IPS-18c (cell line): ENCODE measurements around the gene TUSC2.
A peak's percentile ranks its signal among the peaks of the same experiment; 100 is the strongest.

Experiments used
- H3K4me3 ChIP-seq: 2 replicates; pipeline ENCODE4 v1.7.0; 2013; ENCODE audit warnings: low read depth, mild to moderate bottlenecking, low read length, moderate library complexity; ENCODE audit not compliant: insufficient read depth
- H3K9me3 ChIP-seq: one replicate; pipeline ENCODE4 v1.6.1; 2013; ENCODE audit warnings: mild to moderate bottlenecking, low read length, moderate library complexity; ENCODE audit not compliant: control insufficient read depth, insufficient read depth

TUSC2 gene, protein sequence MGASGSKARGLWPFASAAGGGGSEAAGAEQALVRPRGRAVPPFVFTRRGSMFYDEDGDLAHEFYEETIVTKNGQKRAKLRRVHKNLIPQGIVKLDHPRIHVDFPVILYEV

DNA sequence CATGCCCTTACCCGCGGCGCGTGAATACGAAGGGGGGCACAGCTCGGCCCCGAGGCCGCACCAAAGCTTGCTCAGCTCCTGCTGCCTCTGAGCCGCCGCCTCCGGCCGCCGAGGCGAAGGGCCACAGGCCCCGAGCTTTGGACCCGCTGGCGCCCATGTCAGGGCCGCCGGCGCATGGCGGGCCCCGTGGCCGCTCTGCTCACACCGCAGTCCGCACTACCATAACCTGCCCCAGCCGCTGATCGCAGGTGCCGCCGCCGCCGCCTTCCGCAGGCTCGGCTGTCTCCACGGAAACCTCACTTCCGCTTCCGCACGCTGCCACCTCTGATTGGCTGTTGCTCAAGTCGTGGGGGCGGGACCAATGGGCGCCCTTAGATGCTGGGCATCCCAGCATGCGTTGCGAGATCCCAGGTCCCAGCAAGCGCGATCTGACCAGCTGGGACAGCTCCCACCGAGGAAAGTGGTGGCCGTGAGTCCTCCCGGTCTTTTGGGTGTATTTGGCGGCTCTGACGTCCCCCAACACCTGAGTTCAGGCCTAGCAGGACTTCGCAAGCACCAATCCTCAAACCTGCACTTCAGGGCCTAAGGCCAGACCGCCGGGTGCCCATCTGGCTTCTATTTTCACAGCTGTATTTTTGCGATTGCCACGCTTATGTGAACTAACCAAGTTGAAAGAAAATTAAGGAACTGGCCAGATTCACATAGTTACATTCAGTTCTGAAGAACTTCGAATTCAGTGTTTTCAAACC, at the start of gene TUSC2:
TSS of gene TUSC2 (minus strand) at position 281 of the 749 bp plus-strand sequence. CDS start at position 157, 124 bp downstream.
- Histone ChIP-seq H3K9me3 (peaks cover 8% of the 10 kb centered on the region), H3K4me3 (peak within 1 kb of the TSS; percentile 91)

DNA sequence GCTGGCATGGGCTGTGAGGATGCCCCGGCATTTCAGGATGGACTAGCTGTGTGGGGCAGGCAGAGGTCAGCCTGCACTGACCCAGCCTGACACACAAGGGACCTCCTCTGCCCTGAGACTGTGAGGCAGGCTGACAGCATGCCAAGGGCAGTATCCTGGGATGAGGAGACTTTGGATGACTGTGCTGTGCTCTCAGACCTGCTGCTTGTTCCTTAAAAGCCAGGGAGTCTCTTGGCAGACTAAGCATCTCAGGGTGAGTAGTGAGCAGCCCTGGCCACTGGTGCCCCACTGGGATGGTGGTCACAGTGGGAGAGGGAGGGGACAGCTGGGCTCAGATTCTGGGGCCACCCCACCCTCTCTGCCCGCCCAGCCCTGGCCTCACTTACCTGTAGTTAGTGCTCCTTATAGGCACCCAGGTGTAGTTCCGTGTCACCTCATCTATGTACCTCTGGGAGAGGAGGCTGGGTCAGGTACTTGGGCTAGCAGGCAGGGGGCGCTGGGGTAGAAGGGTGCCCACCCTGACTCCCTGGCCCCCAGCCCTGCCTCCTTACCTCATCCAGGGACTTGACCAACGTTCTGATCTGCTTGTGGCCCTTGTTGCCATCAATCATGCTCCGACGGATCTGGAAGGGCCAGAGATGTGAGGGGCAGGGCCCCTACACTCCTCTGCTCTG, 47.4 kb upstream of the TUSC2 start:
- H3K9me3 ChIP-seq, result no peaks in the 10 kb centered on the region
- no peak overlapping the region for H3K4me3 ChIP-seq

DNA sequence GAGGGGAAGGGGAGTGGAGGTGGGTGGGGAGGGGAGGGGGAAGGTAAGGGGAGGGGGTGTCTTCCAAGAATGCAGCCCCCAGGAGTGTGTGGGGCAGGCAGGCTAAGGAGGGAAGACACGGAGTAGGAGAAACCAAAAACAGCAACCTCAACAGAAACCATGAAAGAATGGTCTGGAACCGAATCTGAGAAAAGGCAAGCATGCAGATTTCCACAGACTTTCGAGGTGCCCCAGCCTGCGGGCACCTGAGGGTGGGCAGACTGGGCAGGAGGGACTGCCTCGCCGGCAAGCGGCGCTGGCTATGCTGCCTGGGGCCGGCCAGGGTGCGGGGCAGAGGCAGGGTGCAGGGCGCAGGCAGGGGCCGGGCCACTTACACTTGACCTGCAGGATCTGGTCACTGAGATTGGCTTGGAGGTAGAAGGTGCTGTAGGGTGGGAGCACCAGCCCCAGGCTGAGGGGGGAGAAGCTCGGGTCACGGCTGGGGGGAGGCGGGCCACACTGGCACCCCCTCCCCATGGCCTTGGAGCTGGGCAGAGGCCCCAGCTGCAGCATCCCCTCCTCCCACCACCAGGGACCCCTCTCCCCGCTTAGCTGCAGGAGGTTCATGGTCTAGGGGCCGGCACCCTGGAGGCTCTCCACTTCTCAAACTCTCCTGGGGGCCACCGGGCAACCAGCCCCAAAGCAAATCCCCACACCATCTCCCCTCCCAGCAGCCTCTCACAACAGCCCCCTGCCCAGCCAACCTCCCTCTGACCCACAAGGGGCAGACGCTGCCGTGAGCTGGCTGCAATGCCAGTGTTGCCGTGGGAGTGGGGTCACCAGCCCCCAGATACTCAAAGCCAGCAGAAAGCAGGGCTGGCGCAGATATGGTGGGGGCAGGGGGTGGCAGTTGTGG, 46.6 kb upstream of the TUSC2 start:
- Histone ChIP-seq H3K4me3 (no peak overlapping the region), H3K9me3 (no peaks in the 10 kb centered on the region)

DNA sequence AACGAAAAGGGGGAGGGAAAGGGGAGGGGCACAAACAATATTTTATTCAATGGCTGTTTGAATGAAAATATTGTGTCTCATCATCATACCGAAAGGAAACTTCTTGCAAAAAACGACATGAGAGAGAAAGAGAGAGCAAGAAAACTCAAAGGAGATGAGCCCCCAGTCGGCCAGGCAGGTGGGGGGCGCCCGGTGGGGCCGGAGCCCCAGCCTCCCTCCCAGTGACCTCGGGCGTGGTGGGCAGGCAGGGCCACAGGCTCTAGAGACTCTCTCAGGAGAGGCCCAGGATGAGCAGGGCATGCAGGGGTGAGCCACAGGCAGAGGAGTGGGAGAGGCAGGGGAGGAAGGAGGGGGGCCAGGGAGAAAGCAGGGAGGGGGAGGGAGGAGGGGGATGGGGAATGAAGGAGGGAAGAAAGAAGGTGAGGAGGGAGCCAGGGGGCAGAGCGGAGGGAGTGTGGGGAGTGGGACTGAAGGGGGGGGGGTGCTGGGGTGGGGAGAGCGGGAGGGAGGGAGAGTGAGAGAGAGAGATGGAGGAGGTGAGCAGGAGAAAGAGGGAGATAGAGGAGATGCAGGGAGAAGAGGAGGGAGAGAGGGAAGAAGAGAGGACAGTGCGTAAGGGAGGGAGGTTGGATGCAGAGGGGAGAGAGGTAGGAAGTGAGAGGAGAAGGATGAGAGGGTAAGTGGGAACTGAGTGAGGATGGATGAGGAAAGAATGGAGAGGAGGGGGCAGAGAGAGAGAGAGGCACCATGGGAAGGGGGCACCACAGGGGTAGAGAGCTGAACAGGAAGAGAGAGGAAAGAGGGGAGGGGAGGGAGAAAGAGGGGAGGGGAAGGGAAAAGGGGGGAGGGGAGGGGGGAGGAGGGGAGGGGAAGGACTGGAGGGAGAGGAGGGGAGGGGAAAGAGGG, 45.4 kb upstream of the TUSC2 start:
- H3K4me3 ChIP-seq, result no peak overlapping the region
- H3K9me3 ChIP-seq, result no peaks in the 10 kb centered on the region

DNA sequence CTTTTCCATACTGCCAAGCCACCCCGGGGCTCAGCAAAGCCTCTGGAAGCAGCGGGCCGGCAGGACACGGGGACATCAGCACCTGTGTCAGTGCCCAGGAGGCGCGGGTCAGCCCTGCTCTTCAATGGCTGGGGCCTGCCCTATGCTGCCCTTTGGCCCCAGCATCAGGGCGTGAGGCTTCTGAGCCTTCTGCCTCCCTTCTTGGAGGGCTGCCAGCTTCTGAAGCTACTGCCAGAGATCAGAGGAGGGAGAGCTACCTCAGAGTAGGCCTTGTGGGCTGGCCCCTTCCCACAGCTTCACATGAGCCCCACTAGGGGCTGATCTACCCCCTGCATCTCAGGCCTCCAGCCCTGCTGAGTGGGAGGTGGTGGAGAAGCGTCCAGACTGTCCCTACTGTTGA, 44.3 kb upstream of the TUSC2 start:
- no peaks in the 10 kb centered on the region for H3K9me3 ChIP-seq

DNA sequence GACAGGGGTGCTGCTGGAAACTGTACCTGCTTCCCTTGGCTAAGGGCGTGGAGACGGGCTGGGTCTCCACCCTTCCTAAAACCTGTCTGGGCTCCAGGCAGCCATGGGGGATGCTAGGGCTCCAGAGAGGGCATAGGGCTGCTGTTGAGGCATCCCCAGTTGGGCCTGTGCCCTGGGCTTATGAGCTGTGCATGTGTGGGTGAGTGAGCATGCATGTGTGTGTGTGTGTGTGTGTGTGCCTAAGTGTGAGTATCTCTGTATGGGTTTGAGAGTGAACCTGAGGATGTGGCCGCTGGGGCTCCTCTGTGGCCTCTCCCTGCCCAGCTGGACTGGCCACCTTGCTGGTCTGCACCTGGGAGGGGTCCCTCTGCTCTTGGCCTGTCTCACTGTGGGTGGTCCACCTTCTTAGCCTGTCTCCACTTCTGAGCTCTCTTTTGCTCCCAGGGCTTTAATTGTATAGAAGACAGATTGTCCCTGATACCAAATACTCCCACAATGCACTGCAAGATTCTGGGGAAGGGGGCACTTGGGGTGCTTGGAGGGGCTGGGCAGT, 43.2 kb upstream of the TUSC2 start:
- Histone ChIP-seq H3K9me3 (no peaks in the 10 kb centered on the region), H3K4me3 (no peak overlapping the region)

More for the DNA sequence above, 44.3 kb upstream of the TUSC2 start:
- H3K4me3 ChIP-seq, result no peak overlapping the region

DNA sequence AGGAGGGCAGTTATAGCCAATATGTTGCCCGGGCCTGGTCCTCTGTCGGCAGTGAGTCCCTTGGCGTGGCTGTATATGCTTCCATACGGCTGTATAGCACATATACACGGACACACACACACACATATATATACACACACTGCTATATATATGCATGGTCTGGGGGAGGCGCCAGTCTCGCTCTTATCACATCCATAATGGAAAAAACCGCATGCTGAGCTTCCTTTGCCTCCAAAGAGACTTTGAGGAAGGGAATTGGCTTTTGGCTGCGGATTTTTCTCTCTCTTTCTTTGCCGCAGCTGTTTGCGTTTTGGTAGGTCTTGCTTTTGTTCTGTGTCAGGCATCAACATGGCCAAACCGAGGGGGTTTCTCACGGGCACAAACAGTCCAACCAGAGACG, 42.6 kb upstream of the TUSC2 start:
- Histone ChIP-seq H3K4me3 (no peak overlapping the region), H3K9me3 (no peaks in the 10 kb centered on the region)

DNA sequence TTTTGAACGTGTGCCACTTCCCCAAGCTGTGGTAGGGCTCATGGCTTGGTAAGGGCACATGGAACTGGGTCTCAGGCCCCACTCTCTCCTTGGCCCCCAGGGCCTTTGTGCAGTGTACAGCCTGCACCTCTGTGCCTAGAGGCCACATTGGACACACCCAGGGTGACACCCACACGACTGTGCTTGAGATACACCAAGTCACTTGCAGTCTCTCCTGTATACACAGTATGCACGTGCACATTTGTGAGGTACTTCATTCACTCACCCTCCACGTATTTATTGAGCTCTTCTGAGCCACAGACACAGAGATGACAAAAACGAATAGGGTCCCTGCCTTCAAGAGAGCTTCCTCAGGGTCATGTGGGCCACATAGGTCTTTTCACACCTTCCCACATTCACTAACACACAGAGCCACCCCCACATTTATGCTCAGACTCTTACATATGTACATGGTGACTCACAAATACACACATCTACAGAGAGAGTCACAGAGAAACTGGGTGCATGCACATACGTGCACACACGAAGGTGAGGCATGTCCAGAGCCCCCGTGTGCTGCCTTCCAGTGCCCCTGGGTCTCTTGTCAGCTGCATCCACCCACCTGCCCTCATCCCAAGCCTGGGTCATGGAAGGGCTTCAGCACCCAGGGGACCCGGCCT, 41.1 kb upstream of the TUSC2 start:
- H3K4me3 ChIP-seq, result no peak overlapping the region

DNA sequence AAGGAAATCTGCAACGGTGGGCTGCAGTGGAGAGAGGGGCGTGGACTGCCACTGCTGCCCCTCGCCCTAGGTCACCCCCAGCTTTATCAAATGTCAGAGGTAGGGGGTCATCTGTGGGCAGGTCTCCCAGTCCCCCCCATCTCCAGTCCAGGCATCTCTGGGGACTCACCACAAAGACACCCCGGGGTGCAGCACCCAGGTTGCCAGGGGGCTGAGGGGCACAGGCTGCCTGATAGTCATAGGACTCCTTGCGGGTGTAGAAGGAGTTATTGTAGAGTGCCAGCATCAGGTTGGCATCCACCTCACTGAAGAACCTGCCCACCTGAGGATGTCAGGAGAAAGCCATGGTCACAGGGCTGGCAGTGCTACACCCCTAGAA, 37.8 kb upstream of the TUSC2 start:
- peak overlapping the region; percentile 63 for H3K4me3 ChIP-seq
- no peaks in the 10 kb centered on the region for H3K9me3 ChIP-seq

More for the DNA sequence above, 41.1 kb upstream of the TUSC2 start:
- H3K9me3 ChIP-seq, result no peaks in the 10 kb centered on the region

DNA sequence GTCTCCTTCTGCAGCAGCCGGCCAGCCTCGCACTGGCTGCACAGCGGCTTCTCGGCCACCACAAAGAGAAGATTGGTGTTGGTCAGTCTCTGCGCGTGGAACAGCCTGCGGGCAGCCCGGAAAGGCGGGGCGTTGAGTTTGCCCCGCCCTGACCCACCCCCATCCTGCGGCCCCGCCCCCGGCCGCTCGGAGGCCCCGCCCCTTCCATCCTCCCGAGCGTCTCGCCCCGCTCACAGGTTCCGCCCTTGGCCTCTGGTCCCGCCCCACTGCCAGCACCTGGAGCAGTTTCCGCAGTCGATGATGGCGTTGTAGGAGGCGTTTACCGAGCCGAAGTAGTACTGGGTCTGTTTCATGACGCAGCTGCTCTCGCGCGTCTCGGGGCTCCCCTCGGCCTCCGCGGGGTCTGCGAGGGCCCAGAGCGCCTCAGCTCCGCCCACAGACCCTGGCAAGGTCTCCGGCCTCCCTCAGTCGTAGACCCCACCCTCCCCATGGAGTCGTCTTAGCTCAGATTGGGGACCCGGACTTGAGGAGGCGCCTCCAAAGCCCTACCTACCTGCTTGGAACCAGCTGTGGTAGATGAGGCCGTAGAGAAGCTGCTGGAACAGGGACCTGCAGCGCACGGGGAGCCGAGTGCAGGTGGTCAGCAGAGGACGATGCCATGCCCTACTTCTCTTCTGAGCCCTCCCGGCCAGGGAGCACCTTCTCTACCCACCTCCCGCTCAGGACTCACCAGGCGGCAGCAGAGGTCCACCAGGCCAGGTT, 37.2 kb upstream of the TUSC2 start:
- Histone ChIP-seq H3K9me3 (no peaks in the 10 kb centered on the region), H3K4me3 (peak overlapping the region; percentile 63)

DNA sequence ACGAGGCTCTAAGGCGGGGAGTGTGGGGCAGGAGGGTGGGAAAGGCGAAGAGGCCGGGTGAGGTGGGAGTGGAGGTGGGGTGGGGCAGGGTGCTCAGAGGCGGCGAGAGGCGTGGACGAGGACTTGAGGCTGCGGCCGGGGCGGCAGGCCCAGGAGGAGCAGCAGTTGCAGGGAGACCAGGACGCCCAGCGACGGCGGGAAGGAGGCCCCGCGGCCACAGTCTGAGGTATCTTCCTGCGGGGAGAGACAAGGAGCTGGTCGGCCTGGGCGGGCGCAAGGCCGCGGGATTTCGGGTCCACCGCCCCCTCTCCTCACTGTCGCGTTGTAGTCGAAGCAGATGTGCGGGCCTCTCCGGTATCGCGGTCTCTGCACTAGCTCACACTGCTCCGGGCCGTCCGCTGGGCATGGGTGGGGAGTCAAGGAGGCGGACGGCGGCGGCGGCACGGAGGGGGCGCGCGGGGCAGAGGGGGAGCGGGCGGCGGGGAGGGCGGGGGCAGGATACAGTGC, 36.6 kb upstream of the TUSC2 start:
- H3K4me3 ChIP-seq, result peak overlapping the region; percentile 63
- H3K9me3 ChIP-seq, result no peaks in the 10 kb centered on the region

DNA sequence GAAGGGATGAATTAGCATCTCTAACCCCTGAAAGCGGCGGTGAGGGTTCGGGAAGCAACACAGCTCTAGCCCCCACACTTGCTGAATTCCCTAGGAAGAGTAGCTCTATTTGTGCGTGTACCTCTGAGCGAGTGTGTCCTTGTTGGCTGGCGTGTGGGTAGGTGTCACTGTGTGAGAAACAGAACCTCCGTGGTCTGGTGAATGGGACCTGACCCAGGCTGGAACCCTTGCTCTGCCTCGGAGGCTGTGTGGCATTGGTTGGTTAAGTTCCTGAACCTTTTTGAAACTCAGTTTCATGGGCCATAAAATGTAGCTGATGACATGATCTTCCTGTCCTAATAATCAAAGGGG, 31.7 kb upstream of the TUSC2 start:
- H3K4me3 ChIP-seq, result peak overlapping the region; percentile 35
- H3K9me3 ChIP-seq, result peaks cover 2% of the 10 kb centered on the region

DNA sequence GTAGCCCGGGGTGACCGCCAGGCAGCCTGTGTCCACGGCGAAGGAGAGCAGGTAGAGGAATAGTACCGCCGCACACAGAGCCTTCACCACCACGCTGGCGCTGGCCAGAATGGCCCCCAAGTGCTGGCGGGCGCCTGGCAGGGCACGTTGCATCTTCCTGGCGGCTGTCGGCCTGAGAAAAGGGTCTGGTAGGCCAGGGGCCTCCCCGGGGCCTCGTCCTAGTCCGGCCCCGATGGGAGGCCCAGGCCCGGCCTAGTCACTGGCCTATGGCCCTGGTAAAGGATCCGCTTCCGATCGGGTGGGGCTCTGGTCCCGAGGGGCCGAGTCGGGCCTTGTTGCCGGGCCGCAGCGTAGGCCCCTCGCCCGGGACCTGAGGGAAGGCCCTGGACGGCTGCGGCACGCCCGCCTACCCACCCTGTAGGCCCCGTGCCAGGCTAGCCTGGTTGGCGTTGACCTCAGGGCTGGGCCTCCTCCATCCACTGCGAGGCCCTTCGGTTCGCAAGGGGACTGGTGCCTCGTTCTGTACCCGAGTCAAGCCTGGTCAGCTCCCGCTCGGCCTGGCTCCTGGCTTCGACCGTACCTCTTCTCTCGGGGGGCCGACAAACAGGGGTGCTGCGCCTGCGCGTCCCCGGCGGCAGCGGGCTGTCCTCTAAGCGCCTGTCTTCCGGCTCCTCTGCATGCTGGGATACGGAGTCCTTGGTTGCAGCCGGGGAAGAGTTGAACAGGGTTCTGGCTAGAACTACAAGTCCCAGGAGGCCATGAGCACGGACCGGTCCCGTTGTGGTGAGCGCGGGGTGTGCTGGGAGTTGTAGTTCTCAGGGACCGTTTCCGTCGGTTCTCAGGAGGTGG, 31.1 kb upstream of the TUSC2 start, which contains the start of gene TMEM115:
TSS of gene TMEM115 (minus strand) at position 611 of the 849 bp plus-strand sequence. CDS start at position 153, 458 bp downstream.
- peak within 1 kb of the TSS; percentile 84 for H3K4me3 ChIP-seq
- peaks cover 2% of the 10 kb centered on the region for H3K9me3 ChIP-seq

DNA sequence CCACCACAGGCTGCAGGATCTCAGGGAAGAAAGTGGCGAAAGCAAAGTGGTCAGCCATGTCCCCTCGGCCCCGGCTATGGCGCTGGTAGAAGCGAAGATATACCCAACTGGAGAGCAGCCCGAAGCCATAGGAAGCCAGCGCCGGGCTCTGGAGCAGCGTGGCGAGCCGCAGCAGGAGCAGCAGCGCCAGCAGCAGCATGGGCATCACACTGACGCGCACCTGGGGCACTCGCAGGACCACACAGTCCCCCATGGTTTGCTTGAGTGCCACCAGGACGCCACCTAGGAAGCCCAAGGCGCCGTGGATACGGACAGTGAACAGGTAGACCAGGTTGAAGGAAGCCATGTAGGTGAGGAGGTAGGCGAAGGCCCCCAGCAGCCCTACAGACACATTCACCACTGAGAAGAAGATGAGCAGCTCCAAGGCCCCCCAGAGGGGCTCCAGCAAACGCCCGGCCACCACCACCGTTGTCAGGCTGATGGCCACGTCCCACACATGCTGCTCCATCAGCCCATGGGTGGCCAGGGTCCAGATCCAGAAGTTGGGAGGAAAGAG, 30.4 kb upstream of the TUSC2 start:
- peak overlapping the region; percentile 84 for H3K4me3 ChIP-seq
- H3K9me3 ChIP-seq, result peaks cover 2% of the 10 kb centered on the region
